CD4-positive, alpha-beta T cell (primary cell): ENCODE results near the gene VAT1L. TPM values are rescaled to one million over a fixed set of nuclear protein-coding genes. Genes with fewer than 3 reads are reported as not detected.
"Not testable (repeated sequence)": the region's sequence is repeated elsewhere in the genome, so short reads cannot be mapped to it uniquely, and the experiment has no call there.

ENCODE experiments used
- ATAC-seq: fragments of 200-7000 bp; cut with Tn5 transposase; one replicate; pipeline ENCODE4 v1.10.0; 2022; ENCODE audit warnings: mild to moderate bottlenecking; ENCODE audit not compliant: poor library complexity
- CTCF ChIA-PET: fragments of 350-600 bp; sonication (Branson Sonifier 250); formaldehyde crosslinking; loops from one replicate; lab custom pipeline; 2021; ENCODE audit warnings: antibody characterized with exemption, inconsistent platforms; lab: Charles Lee
- POLR2A ChIA-PET: fragments of 350-600 bp; sonication (Branson Sonifier 250); formaldehyde crosslinking; loops from one replicate; lab custom pipeline; 2021; ENCODE audit warnings: antibody characterized with exemption, inconsistent platforms; lab: Charles Lee
- DNase-seq, 14 experiments: peaks; one replicate each; pipeline ENCODE4 v3.0.0-alpha.2; 2013 to 2020; ENCODE audit warnings: mixed read lengths in 2 of 14
- H3K27ac ChIP-seq, 2 donors: one replicate each; pipeline versions ENCODE4 v1.5.1 to v1.7.0; 2013; ENCODE audit warnings: low read length in 2 of 2, low read depth in 1 of 2, mild to moderate bottlenecking in 1 of 2
- H3K27me3 ChIP-seq, 2 experiments: 1 replicate in 1 of 2; 2 replicates in 1 of 2; pipeline versions ENCODE4 v1.6.1 to v1.7.0; 2013; ENCODE audit warnings: low read length in 2 of 2, control low read depth in 1 of 2, mild to moderate bottlenecking in 1 of 2, moderate library complexity in 1 of 2; ENCODE audit not compliant: insufficient read depth in 2 of 2, control insufficient read depth in 1 of 2
- H3K36me3 ChIP-seq: one replicate; pipeline ENCODE4 v1.6.1; 2013; ENCODE audit warnings: low read length, control low read depth; ENCODE audit not compliant: insufficient read depth
- H3K4me1 ChIP-seq: one replicate; pipeline ENCODE4 v1.6.1; 2013; ENCODE audit warnings: low read length, control low read depth; ENCODE audit not compliant: insufficient read depth
- H3K4me3 ChIP-seq: one replicate; pipeline ENCODE4 v1.5.1; 2013; ENCODE audit warnings: mild to moderate bottlenecking, low read length, moderate library complexity
- H3K9me3 ChIP-seq, 2 experiments: 1 replicate in 1 of 2; 2 replicates in 1 of 2; pipeline versions ENCODE4 v1.6.1 to v1.7.0; 2013; ENCODE audit warnings: low read length in 2 of 2, mild to moderate bottlenecking in 2 of 2, control low read depth in 1 of 2, moderate library complexity in 1 of 2; ENCODE audit not compliant: control insufficient read depth in 1 of 2, insufficient read depth in 1 of 2
- H3K27ac Mint-ChIP-seq: one replicate; pipeline ENCODE4 v1.8.0; 2020; ENCODE audit warnings: mixed read lengths
- H3K27me3 Mint-ChIP-seq: one replicate; pipeline ENCODE4 v1.8.0; 2021; ENCODE audit warnings: mixed read lengths
- H3K36me3 Mint-ChIP-seq: one replicate; pipeline ENCODE4 v1.8.0; 2021; ENCODE audit warnings: low read depth, mixed read lengths
- H3K4me1 Mint-ChIP-seq: one replicate; pipeline ENCODE4 v1.8.0; 2021; ENCODE audit warnings: low read depth, mixed read lengths
- H3K4me3 Mint-ChIP-seq: one replicate; pipeline ENCODE4 v1.8.0; 2020; ENCODE audit warnings: mild to moderate bottlenecking, mixed read lengths
- H3K9me3 Mint-ChIP-seq: one replicate; pipeline ENCODE4 v1.8.0; 2020; ENCODE audit warnings: mixed read lengths
- CTCF ChIP-seq: fragments of 200-600 bp; IDR thresholded peaks from one replicate; pipeline ENCODE4 v1.8.0; 2022; ENCODE audit warnings: antibody characterized with exemption, mild to moderate bottlenecking
- intact Hi-C, 2 experiments: fragments of 100-400 bp; cut with DNase I in 1 of 2; cut with micrococcal nuclease in 1 of 2; formaldehyde crosslinking; loops; one replicate each; pipeline versions ENCODE4 v1.15.1 to v1.9.0; 2023 to 2025; cut with DNase I, micrococcal nuclease
- total RNA-seq, 174 experiments: library from RNA in 2 of 174; stranded (reverse) in 2 of 174; gene quantifications; one replicate each; pipeline ENCODE4 v1.2.3 and lab custom pipeline; 2021 to 2026

The VAT1L gene
- total RNA-seq, 2 experiments from 2014 or later: not detected

GRCh38 chr16:77991701-77992100 is 203.3 kb downstream of the VAT1L start:
- Histone ChIP-seq H3K9me3 (peaks cover 5 to 15% of the 10 kb centered on the region in 2 experiments), H3K27ac (no peak overlapping the region), H3K4me1 (no peaks in the 10 kb centered on the region), H3K27me3 (peaks cover 0 to 5% of the 10 kb centered on the region in 2 experiments), H3K4me3 (no peak overlapping the region), H3K36me3 (no peaks in the 10 kb centered on the region)
- intact Hi-C loops: no loop called here
- no peak for TF ChIP-seq CTCF
- H3K36me3 Mint-ChIP-seq: no peaks in the 10 kb centered on the region
- CTCF ChIA-PET: no interaction called here
- ATAC-seq: no peak
- H3K27me3 Mint-ChIP-seq: peaks cover 24% of the 10 kb centered on the region
- no peak for DNase-seq
- H3K9me3 Mint-ChIP-seq: peaks cover 4% of the 10 kb centered on the region
- no peak overlapping the region for H3K27ac Mint-ChIP-seq
- no peaks in the 10 kb centered on the region for H3K4me1 Mint-ChIP-seq
- H3K4me3 Mint-ChIP-seq: no peak overlapping the region
- POLR2A ChIA-PET: no interaction called here

DNA sequence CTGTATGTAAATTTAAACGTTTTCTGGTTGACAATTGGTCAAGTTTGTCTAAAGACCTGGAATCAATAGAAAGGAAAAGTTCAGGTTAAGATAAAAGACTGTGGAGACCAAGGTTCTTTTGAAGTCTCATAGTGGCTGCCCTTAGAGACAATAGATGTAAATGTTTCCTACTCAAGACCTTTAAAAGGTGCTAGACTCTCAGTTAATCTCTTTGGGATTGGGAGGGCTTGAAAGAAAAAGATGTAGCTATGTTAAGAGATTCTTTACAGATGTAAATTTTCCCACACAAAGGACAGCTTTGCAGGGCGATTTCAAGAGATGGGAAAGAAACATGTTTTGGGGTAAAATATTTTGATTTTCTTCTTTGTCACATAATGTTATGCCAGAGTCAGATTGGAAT is 204.0 kb downstream of the VAT1L start:
- H3K4me1 Mint-ChIP-seq, ATAC-seq, POLR2A ChIA-PET, H3K9me3 Mint-ChIP-seq, intact Hi-C loops, H3K36me3 Mint-ChIP-seq, H3K27ac ChIP-seq, H3K4me1 ChIP-seq, DNase-seq, H3K27ac Mint-ChIP-seq, H3K4me3 ChIP-seq, H3K36me3 ChIP-seq, H3K27me3 ChIP-seq, H3K4me3 Mint-ChIP-seq: not testable (repeated sequence)
- peaks cover 22% of the 10 kb centered on the region for H3K27me3 Mint-ChIP-seq
- CTCF ChIA-PET: interaction anchor here (0.9 kb wide), 1 partner anchor 9 kb away, joined by 3 read pairs; no protein-coding TSS in a partner anchor
- H3K9me3 ChIP-seq: peaks cover 6 to 15% of the 10 kb centered on the region in 2 experiments

- ChIA-PET POLR2A (no interaction called here), CTCF (interaction anchor here (0.9 kb wide), 1 partner anchor 10 kb away, joined by 3 read pairs; no protein-coding TSS in a partner anchor)
- H3K27me3 Mint-ChIP-seq: peaks cover 18% of the 10 kb centered on the region
- TF ChIP-seq CTCF: no peak
- H3K27me3 ChIP-seq: peaks cover 0 to 5% of the 10 kb centered on the region in 2 experiments
- H3K27ac Mint-ChIP-seq: no peak overlapping the region
- no peak overlapping the region for H3K27ac ChIP-seq
- H3K36me3 Mint-ChIP-seq: no peaks in the 10 kb centered on the region
- intact Hi-C loops: no loop called here
- H3K9me3 Mint-ChIP-seq: peaks cover 7% of the 10 kb centered on the region
- H3K4me1 ChIP-seq: no peaks in the 10 kb centered on the region
- ATAC-seq: no peak
- DNase-seq: no peak
- H3K9me3 ChIP-seq: peaks cover 6 to 15% of the 10 kb centered on the region in 2 experiments
- H3K4me3 ChIP-seq: no peak overlapping the region
- H3K4me1 Mint-ChIP-seq: no peaks in the 10 kb centered on the region
- H3K36me3 ChIP-seq: no peaks in the 10 kb centered on the region
- H3K4me3 Mint-ChIP-seq: no peak overlapping the region
These were observed 205.0 kb downstream of the VAT1L start for GRCh38 chr16:77993111-77993985.
